Kidney capillary endothelial cell (primary cell): Measurements from ENCODE around the gene OR11L1.

Source experiments
- DNase-seq: peaks from one replicate; pipeline ENCODE4 v3.0.0-alpha.2; 2018; ENCODE audit warnings: low spot score

Gene OR11L1

DNA sequence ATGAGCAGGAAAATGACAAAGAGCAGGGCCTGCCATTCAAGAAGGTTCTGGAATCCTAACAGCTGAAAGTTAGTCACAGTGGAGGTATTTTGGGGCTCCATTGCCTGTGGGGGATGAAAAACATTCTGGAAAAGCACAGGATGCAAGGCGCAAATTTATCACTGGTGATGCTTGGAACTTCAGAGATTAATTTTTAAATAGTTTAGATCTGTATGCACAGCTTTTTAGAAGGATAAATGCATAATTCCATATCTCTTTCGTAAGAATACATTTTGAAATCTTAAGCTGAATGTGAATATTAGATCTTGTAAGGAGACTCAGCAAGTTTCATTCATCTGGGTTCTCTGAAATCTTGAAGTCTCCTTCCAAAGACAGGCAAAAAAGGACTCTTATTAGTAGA is at the start of gene OR11L1:
Gene OR11L1 (minus strand): TSS at position 101 of the 400 bp plus-strand sequence. CDS start 0 bp downstream, at position 101.
- DNase-seq: no peak

DNA sequence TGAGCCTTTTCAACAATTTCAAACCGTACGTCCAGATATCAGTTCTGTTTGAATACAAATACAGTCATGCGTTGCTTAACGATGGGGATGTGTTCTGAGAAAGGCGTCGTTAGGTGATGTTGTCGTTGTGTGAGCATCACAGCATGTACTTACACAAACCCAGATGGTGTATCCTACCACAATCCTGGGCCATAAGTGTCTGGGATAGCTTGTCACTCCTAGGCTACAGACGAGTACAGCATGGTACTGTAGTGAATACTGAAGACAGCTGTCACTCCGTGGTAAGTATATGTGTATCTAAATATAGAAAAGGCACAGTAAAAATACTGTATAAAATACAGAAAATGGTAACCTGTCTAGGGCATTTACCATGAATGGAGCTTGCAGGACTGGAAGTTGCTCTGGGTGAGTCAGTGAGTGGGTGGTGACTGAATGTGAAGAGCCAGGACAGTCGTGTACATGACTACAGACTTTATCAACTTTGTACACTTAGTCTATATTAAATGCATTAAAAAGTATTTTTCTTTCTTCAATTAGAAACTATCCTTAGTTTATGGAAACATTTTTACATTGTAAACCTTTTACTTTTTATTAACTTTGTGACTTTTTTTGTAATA is 43.2 kb upstream of the OR11L1 start:
- DNase-seq: no peak

- DNase-seq: no peak
These were observed 41.6 kb upstream of the OR11L1 start for GRCh38 chr1:247883346-247883745.

- DNase-seq: no peak
These were observed 23.7 kb upstream of the OR11L1 start for GRCh38 chr1:247865416-247865815.

- no peak for DNase-seq
These were observed 22.9 kb upstream of the OR11L1 start for GRCh38 chr1:247864644-247865043.

GRCh38 chr1:247862756-247863155 is 21.1 kb upstream of the OR11L1 start:
- no peak for DNase-seq

- no peak for DNase-seq
These were observed 16.4 kb upstream of the OR11L1 start for GRCh38 chr1:247857985-247858619.

DNA sequence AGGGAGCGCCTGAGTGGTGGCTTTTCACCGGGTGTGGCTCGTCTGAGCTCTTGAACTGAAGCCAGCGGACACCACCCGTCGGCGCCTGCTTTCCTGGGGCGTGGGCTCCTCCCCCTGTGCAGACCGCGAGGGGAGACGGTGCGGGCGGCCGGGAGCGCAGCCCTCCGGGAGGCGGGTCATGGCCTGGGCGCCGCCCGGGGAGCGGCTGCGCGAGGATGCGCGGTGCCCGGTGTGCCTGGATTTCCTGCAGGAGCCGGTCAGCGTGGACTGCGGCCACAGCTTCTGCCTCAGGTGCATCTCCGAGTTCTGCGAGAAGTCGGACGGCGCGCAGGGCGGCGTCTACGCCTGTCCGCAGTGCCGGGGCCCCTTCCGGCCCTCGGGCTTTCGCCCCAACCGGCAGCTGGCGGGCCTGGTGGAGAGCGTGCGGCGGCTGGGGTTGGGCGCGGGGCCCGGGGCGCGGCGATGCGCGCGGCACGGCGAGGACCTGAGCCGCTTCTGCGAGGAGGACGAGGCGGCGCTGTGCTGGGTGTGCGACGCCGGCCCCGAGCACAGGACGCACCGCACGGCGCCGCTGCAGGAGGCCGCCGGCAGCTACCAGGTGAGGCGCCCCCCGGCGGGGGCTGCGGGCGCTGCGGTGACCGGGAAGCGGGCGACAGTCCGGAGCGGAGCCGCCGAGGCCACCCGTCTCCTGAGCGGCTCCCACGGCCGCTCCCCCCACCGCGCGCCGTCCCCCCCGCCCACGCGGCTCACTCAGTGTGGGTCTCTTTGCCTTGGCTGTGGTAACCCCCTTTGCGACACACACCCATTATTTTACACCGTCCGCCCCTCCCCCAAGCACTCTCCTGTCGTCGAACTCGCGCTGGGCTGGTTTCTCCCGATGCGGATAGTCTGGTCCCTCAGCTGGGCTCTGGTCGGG is 15.6 kb upstream of the OR11L1 start, which contains the start of gene TRIM58:
Gene TRIM58 (plus strand): TSS at position 119 of the 916 bp plus-strand sequence. CDS start 60 bp downstream, at position 179.
- DNase-seq: no peak

GRCh38 chr1:247855911-247856310 is 14.2 kb upstream of the OR11L1 start:
- DNase-seq: no peak

DNA sequence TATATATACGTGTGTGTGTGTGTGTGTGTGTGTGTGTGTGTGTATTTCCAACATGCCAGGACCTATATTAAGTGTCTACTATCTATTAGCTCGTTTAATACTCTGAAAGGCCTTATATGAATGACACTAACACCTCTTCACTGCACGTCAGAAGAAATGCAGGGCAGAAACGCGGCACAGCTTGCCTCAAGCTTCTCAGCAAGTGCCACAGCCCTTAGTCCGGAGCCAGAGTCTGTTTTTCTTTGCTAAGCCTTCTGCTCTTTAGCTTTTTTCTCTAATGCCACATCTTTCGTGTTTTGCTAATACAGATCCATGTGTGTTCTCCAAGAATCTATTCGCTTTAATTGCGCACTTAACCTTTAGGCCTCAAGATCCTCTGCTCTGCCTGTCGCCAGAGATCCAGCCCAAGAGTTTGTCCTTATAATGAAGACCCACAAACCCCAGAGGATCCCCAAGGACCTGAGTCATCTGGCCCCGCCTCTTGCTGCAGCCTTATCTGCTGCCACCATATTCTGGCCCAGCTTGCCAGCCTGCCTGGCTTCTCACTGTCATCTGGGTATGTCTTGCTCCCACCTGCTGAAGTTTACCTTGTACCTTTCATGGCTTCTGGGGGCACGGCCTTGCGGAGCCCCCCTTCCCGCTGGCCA is 13.3 kb upstream of the OR11L1 start:
- DNase-seq: no peak

DNA sequence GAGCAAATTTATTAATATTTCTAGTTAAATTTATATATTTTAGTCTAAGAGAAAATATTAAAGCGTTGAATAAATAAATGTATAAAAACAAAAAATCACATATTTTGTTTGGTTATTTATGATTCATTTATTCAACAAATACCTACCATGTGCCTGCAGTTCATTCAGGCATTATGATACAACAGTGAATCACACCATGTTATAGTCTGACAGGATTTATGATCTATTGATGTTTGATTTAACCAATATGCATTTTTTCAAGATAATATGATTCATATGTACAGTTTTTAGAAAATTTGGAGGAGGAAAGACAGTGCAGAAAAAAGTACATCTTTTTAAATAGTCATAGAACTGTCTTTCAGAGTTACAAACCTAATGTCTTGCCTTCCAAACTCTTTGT is 7.9 kb upstream of the OR11L1 start:
- no peak for DNase-seq

- DNase-seq: no peak
These were observed 6.7 kb upstream of the OR11L1 start for GRCh38 chr1:247848346-247848745.

- DNase-seq: no peak
These were observed 4.0 kb upstream of the OR11L1 start for GRCh38 chr1:247845693-247846017.

DNA sequence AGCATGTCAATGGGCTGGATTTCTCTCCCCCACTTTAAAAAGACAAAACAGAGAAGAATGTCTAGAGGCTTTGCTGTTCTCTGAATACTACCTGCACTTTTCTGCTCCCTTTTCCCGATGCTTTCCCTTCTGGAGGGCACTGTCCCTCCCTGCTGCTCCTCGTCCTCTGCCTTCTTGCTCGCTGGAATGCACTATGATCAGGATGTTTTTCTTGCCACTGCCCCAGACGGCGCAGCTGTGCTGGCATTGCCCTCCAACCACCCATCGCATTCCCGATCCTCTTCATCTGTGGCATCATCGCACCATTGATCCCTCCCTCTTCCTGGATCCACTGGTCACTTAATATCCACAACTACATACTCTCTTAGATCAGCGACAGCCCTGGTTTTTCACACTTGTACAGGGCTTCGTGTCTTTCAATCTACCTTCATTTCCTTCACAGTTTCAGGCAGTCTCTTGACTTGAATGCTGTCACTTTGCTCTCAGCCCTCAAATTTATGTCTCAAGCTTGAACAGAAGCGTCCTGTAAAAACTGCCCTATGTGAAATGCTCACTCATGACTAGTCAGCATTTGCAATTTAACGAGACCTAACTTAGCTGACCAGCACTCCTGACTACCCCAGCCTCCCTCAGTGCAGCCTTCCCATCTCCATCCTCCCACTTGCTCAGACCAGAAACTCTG is 3.5 kb upstream of the OR11L1 start:
- DNase-seq: no peak

DNA sequence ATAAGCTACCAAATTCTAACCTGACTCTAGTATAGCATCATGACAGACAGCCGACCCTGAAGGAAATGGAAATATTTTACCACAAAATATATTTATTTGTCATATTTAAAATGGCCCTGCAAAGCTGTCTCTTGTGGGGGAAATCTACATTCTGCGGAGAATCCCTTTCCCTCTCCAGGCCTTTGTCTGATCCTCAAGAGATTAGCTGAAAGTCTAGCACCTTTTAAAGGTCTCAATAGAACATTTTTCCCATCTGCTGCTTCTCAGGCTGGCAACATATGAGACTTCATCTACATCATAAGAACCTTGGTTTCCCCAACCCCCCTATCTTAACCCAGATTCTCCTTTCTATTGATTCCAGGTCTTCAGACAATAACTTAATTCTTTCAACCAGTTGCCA is 1.7 kb upstream of the OR11L1 start:
- no peak for DNase-seq

- no peak for DNase-seq
These were observed 878 bp downstream of the OR11L1 start for GRCh38 chr1:247840818-247841217.

- no peak for DNase-seq
These were observed 8.1 kb downstream of the OR11L1 start for GRCh38 chr1:247833601-247834000.

GRCh38 chr1:247829656-247830055 is 12.0 kb downstream of the OR11L1 start:
- no peak for DNase-seq

DNA sequence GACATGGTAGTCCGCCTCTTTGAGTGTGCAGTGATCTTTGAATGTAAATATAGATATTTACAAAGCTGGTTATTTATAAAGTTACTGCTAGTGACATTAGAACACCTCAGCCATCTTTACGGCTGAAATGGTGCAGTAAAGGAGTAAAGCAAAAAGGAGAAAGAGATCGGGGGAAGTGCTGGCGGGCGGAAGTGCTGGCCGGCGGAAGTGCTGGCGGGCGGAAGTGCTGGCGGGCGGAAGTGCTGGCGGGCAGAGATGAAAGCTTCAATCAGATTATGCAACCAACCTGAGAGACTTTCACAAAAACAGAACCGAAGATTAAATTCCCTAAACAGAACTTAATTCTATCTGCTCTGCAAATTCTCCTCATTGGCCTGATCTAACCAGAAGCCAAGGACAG is 16.3 kb downstream of the OR11L1 start:
- DNase-seq: no peak

GRCh38 chr1:247824023-247824422 is 17.7 kb downstream of the OR11L1 start, which contains the start of gene OR14A16:
TSS of gene OR14A16 (minus strand) at chr1:247824119. CDS start at chr1:247815729, 8,390 bp downstream.
- no peak for DNase-seq

GRCh38 chr1:247822060-247822459 is 19.6 kb downstream of the OR11L1 start:
- no peak for DNase-seq

DNA sequence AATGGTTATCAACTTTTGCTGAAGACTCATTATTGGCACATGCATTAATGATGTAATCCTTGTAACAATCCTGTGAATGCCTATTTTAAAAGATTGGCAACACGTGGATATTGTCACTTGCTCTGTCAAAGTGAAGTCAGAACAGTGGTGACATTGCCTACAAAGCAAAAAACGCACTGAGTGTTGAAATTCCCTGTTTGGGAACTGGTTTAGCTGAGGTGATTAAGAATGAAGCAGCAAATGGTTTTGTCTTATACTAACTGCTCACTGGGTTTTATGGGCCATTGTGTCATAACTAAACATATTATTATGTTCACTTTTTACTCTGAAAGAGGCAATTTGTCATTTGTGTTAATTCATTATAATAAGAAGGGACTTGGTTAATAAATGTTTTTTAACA is 29.1 kb downstream of the OR11L1 start:
- no peak for DNase-seq
